ENCODE results near the gene M1AP.

Gene M1AP

DNA sequence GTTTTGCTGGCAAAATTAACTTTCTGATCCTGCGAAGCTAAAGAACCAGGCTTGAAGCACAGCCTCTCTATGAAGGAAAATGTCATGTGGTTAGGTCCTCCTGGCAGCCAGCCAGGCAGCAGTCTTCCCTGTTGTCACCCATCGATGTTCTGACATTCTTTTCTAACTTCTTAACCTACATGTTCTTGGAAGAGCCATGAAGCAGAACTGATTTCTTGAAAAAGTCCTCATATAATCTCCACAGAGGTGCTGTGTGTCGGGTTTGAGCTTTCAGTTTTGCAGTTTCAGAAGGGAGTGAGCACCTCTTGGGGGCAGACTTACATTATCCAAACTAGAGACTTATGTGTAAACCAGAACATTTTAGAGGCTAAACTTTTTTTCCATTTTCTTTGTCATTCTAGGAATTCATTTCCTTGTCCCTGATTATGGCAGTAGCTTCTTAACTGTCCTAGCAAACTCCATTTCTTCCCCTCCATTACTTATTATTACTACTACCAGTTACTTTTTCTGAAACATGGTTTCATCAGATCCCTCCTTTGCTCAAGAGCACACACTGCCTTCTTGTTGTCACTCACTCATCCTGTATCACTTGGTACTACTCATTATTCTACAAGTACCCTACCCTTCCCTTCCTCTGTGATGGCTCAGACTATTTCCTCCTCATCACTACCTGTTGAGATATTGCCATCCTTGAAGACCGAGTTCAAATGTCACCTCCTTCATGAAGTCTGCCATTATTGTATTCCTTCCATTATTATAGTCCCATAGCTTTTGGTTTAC lies 62.5 kb downstream of the M1AP start:
- TF ChIP-seq, protein P1, sequence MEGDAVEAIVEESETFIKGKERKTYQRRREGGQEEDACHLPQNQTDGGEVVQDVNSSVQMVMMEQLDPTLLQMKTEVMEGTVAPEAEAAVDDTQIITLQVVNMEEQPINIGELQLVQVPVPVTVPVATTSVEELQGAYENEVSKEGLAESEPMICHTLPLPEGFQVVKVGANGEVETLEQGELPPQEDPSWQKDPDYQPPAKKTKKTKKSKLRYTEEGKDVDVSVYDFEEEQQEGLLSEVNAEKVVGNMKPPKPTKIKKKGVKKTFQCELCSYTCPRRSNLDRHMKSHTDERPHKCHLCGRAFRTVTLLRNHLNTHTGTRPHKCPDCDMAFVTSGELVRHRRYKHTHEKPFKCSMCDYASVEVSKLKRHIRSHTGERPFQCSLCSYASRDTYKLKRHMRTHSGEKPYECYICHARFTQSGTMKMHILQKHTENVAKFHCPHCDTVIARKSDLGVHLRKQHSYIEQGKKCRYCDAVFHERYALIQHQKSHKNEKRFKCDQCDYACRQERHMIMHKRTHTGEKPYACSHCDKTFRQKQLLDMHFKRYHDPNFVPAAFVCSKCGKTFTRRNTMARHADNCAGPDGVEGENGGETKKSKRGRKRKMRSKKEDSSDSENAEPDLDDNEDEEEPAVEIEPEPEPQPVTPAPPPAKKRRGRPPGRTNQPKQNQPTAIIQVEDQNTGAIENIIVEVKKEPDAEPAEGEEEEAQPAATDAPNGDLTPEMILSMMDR (IDR thresholded peaks at IDR 0.05; ENCODE audit: low read depth, low read length, missing control alignments), result no peak
- H3K4me3 ChIP-seq (replicated peaks; ENCODE audit: low read depth, low read length), result no peak overlapping the region
- DNase-seq (ENCODE audit: extremely low read depth, low read depth), result no peak

DNA sequence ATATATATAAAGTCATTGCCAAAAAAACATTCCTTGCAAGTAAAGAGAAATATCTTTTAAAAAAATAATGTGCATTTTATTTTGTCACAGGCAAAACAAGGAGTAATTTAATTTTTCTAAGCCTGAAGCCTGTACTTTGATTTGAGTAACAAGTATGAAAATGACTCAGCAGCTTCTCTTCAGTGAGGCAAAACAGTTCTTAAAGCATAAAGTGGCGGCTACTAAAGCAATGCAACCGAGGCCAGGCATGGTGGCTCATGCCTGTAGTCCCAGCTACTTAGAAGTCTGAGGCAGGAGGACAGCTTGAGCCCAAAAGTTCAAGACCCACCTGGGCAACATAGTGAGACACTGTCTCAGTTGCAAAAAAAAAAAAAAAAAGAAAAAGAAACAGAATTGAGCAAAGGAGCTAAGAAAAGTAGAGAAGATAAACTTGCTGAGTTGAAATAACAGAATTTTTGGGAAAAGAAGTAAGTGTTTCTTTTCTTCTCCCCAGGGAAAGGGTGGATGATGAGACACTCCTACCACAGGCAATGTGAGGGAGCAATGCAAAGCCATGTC lies 64.0 kb downstream of the M1AP start:
- DNase-seq (ENCODE audit: extremely low read depth, low read depth), result no peak
- H3K4me3 ChIP-seq (replicated peaks; ENCODE audit: low read depth, low read length), result no peak overlapping the region
- TF ChIP-seq, protein P1 (IDR thresholded peaks at IDR 0.05; ENCODE audit: low read depth, low read length, missing control alignments), result no peak

DNA sequence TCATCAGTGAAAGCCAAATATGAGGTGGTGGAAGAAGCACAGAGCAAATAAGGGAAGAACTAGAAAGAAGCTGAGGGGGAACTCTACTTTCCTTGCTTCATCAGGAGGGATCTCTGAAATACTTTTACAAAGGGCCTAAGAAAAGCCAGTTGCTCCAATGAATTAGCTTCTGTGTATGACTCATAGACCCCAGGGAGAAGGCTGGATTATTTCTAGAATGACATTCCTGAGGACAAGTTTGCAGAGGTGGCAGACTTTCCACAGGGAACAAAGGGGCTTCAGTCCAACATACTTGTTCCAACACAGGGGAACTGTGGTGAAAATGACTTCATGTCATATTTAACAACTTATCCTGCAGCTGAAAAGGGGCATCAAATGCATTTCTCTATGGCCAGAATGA lies 64.6 kb downstream of the M1AP start:
- H3K4me3 ChIP-seq (replicated peaks; ENCODE audit: low read depth, low read length), result no peak overlapping the region
- TF ChIP-seq, protein P1 (IDR thresholded peaks at IDR 0.05; ENCODE audit: low read depth, low read length, missing control alignments), result no peak
- no peak for DNase-seq (ENCODE audit: extremely low read depth, low read depth)

DNA sequence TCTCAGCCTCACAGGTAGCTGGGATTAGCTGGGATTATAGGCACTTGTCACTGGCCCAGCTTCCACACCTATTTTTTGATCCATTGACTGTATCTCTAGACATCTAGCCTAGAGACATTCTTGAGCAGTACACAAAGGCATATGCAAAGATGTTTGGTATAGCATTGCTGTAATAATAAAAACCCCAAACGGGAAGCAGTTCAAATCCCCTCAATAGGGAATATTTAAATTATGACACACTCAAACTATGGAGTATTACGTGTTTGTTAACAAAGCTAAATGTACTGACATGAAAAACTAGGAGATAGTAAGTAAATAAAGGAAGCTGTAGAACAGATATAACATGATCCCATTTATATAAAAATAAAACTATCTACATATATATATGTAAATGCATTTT lies 65.9 kb downstream of the M1AP start:
- no peak for DNase-seq (ENCODE audit: extremely low read depth, low read depth)
- TF ChIP-seq, protein P1 (IDR thresholded peaks at IDR 0.05; ENCODE audit: low read depth, low read length, missing control alignments), result no peak
- H3K4me3 ChIP-seq (replicated peaks; ENCODE audit: low read depth, low read length), result no peak overlapping the region

DNA sequence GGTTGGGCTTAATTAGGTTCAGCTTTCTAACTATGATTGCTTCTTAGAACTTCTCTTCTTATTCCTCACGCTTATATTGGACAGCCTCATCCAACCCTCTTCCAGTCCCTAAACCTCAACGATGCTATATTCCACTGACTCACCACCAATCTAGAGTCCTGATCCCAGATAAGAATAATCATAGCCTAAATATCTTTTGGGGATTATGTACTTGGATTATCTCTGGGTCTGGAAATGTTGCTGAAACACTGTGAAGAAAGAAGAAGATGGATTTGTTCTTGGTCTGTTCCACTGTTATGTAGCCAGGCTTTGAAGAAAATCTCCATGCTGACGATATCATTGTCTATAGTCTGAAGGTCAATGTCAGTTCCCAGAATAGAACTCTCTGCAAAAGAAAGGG lies 66.7 kb downstream of the M1AP start:
- DNase-seq (ENCODE audit: extremely low read depth, low read depth), result no peak
- H3K4me3 ChIP-seq (replicated peaks; ENCODE audit: low read depth, low read length), result no peak overlapping the region
- TF ChIP-seq, protein P1 (IDR thresholded peaks at IDR 0.05; ENCODE audit: low read depth, low read length, missing control alignments), result no peak

DNA sequence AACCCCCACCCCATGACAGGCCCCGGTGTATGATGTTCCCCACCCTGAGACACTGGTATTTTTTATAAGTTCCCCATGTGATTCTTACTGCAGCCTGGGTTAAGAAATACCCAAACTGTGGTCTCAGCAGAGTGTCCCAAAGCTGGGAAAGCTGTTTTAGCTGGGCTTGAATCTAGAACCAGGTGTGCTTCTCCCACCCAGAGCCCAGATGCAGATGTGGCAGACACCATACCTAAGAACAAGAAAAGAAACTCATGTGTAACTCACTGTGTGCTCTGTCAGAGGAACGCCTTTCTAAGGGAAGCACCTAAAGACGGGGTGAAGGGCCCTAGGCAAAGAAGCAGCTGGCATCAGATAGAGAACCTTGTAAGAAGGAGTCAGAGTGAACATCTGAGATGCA lies 69.7 kb downstream of the M1AP start:
- H3K4me3 ChIP-seq (replicated peaks; ENCODE audit: low read depth, low read length), result no peak overlapping the region
- DNase-seq (ENCODE audit: extremely low read depth, low read depth), result no peak
- TF ChIP-seq, protein P1 (IDR thresholded peaks at IDR 0.05; ENCODE audit: low read depth, low read length, missing control alignments), result no peak

All from HFF-Myc (cell line).